ENCODE data around the gene IQCM.

DNA sequence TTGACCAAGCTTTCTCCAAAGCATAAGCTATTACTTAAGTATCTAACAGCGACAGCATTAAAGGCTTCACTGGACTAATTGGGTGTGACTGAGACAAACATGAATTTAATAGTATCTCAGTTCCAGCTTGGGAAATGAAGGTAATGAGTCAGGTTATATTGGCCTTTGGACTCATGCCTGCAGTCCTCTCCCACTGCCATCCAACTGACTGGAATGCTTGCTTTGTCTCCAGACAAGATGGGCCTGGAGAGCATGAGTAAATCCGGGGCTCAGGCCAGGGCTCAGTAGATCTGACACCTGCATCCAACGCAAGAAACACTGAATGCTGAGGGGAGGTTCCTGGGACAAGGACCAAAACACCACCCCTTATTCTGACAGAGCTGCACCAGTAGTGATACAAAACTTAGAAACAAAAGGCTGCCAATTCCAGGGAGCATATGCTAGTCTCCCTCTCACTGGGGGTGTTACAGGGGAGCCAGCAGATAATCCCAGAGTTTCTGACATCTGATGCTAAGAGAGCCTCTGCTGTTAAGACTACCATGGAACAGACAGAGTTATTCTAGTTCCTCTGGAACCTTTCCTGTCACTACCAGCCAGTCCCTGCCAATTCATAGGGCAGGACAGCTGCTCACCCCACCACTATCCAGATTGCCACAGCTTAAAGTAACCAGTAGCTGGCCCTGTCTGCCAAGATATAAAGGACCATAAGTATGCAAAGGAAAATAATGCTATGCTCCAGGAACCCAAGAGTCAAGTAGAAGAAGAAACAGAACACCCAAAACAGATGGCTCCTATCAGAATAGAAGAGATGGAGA, 293.8 kb downstream of the IQCM start:
- TF ChIP-seq EZH2 (IDR thresholded peaks at IDR 0.05; ENCODE audit: low read length, unreplicated experiment) (no peak), EZH2phosphoT487 (IDR thresholded peaks at IDR 0.05; ENCODE audit: borderline replicate concordance, low read length) (no peak)
- TF ChIP-seq, protein P1, sequence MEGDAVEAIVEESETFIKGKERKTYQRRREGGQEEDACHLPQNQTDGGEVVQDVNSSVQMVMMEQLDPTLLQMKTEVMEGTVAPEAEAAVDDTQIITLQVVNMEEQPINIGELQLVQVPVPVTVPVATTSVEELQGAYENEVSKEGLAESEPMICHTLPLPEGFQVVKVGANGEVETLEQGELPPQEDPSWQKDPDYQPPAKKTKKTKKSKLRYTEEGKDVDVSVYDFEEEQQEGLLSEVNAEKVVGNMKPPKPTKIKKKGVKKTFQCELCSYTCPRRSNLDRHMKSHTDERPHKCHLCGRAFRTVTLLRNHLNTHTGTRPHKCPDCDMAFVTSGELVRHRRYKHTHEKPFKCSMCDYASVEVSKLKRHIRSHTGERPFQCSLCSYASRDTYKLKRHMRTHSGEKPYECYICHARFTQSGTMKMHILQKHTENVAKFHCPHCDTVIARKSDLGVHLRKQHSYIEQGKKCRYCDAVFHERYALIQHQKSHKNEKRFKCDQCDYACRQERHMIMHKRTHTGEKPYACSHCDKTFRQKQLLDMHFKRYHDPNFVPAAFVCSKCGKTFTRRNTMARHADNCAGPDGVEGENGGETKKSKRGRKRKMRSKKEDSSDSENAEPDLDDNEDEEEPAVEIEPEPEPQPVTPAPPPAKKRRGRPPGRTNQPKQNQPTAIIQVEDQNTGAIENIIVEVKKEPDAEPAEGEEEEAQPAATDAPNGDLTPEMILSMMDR (conservative IDR thresholded peaks at IDR 0.05; ENCODE audit: low read depth, low read length) = no peak

All from PC-3 (cell line).